ENCODE measurements around the gene LGR6. TPM values are rescaled to one million over a fixed set of nuclear protein-coding genes. Genes with fewer than 3 reads are reported as not detected.

LGR6 gene
- total and polyA plus RNA-seq, 10 of the 15 experiments (the other 5 are each of a cell fraction or from before 2014, with no cell fraction given), result not detected

DNA sequence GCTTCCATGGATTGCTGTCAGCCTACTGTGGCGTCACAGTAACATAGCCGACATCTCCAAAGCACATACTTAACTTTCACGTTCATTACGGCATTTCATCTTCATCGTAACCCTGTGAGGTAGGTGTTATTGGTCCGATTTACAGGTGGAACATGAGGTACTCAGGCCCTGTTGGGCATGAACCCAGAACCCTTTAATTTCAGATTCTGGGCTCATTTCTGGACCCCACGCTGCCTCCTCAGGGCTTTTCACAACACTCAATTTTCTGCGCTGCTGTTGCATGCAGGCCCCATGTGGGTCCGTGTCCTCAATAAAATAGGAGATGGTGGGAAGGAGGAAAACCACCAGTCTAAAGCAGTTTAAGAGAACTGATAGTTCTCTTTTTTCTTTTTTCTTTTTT is 108.6 kb downstream of the LGR6 start:
- ATAC-seq, result no peak
- DNase-seq (ENCODE audit: low read depth, low spot score), result no peak

More for the DNA sequence above, 108.6 kb downstream of the LGR6 start:
- in situ Hi-C loops (cut with MboI), result no loop called here
- no peaks in the 10 kb centered on the region for H3K4me1 ChIP-seq (ENCODE audit: control insufficient read depth, insufficient read depth, low read length)
- no peak overlapping the region for H2AFZ ChIP-seq (ENCODE audit: control insufficient read depth, low read depth, low read length)
- H4K20me1 ChIP-seq (ENCODE audit: control insufficient read depth, insufficient read depth), result no peaks in the 10 kb centered on the region
- no peak overlapping the region for H3K4me2 ChIP-seq (ENCODE audit: control insufficient read depth, insufficient read depth)
- no peak overlapping the region for H3K9ac ChIP-seq (ENCODE audit: control insufficient read depth, insufficient read depth, low read length)
- H3K4me3 ChIP-seq, result no peak overlapping the region
- TF ChIP-seq CREM (IDR thresholded peaks at IDR 0.05; ENCODE audit: low read depth) (no peak), BRCA1 (IDR thresholded peaks at IDR 0.05; ENCODE audit: low read depth, low read length) (no peak), LARP7 (IDR thresholded peaks at IDR 0.05) (no peak), ZNF384 (IDR thresholded peaks at IDR 0.05; ENCODE audit: borderline replicate concordance, low read depth, low read length) (no peak), USF1 (IDR thresholded peaks at IDR 0.05; ENCODE audit: borderline replicate concordance, extremely low read length, insufficient read depth, low read depth, low read length) (no peak), NFXL1 (IDR thresholded peaks at IDR 0.05; ENCODE audit: borderline replicate concordance) (no peak), SP1 (IDR thresholded peaks at IDR 0.05; ENCODE audit: low read depth, low read length) (no peak), POLR2A (IDR thresholded peaks at IDR 0.05; ENCODE audit: low read depth, low read length) (no peak), TCF12 (IDR thresholded peaks at IDR 0.05; ENCODE audit: low read depth, low read length) (no peak), ZZZ3 (IDR thresholded peaks at IDR 0.05; ENCODE audit: control insufficient read depth, insufficient read length, low read depth) (no peak)
- TF ChIP-seq, protein P1, sequence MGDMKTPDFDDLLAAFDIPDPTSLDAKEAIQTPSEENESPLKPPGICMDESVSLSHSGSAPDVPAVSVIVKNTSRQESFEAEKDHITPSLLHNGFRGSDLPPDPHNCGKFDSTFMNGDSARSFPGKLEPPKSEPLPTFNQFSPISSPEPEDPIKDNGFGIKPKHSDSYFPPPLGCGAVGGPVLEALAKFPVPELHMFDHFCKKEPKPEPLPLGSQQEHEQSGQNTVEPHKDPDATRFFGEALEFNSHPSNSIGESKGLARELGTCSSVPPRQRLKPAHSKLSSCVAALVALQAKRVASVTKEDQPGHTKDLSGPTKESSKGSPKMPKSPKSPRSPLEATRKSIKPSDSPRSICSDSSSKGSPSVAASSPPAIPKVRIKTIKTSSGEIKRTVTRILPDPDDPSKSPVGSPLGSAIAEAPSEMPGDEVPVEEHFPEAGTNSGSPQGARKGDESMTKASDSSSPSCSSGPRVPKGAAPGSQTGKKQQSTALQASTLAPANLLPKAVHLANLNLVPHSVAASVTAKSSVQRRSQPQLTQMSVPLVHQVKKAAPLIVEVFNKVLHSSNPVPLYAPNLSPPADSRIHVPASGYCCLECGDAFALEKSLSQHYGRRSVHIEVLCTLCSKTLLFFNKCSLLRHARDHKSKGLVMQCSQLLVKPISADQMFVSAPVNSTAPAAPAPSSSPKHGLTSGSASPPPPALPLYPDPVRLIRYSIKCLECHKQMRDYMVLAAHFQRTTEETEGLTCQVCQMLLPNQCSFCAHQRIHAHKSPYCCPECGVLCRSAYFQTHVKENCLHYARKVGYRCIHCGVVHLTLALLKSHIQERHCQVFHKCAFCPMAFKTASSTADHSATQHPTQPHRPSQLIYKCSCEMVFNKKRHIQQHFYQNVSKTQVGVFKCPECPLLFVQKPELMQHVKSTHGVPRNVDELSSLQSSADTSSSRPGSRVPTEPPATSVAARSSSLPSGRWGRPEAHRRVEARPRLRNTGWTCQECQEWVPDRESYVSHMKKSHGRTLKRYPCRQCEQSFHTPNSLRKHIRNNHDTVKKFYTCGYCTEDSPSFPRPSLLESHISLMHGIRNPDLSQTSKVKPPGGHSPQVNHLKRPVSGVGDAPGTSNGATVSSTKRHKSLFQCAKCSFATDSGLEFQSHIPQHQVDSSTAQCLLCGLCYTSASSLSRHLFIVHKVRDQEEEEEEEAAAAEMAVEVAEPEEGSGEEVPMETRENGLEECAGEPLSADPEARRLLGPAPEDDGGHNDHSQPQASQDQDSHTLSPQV (IDR thresholded peaks at IDR 0.05), result no peak
- TF ChIP-seq, protein P2, sequence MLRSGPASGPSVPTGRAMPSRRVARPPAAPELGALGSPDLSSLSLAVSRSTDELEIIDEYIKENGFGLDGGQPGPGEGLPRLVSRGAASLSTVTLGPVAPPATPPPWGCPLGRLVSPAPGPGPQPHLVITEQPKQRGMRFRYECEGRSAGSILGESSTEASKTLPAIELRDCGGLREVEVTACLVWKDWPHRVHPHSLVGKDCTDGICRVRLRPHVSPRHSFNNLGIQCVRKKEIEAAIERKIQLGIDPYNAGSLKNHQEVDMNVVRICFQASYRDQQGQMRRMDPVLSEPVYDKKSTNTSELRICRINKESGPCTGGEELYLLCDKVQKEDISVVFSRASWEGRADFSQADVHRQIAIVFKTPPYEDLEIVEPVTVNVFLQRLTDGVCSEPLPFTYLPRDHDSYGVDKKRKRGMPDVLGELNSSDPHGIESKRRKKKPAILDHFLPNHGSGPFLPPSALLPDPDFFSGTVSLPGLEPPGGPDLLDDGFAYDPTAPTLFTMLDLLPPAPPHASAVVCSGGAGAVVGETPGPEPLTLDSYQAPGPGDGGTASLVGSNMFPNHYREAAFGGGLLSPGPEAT (IDR thresholded peaks at IDR 0.05; ENCODE audit: low read depth), result no peak
- CTCF ChIA-PET, result interaction anchor here (0.8 to 2.8 kb wide), 2 partner anchors 13 to 109 kb away, joined by 3 to 21 read pairs; partner anchors contain the start of gene LGR6
- H3K79me2 ChIP-seq (ENCODE audit: control insufficient read depth, insufficient read depth, low read length), result no peaks in the 10 kb centered on the region
- intact Hi-C loops (cut with micrococcal nuclease; ENCODE audit: unreplicated experiment), result no loop called here
- no peaks in the 10 kb centered on the region for H3K36me3 ChIP-seq (ENCODE audit: control insufficient read depth in 2 of 2, insufficient read depth in 2 of 2, low read length in 1 of 2)
- SMC1A ChIA-PET (ENCODE audit: uncharacterized antibody, unreplicated experiment), result interaction anchor here (1.1 kb wide), 1 partner anchor 14 kb away, joined by 3 read pairs; no protein-coding TSS in a partner anchor
- POLR2A ChIA-PET, result no interaction called here
- H3K9me3 ChIP-seq (replicated peaks; ENCODE audit: control insufficient read depth, insufficient read depth, low read length), result no peaks in the 10 kb centered on the region
- BruUV-seq (replicated peaks), result no TSS peak
- peaks cover 0 to 2% of the 10 kb centered on the region in 2 experiments; a peak in 2 of 4 replicates for H3K27me3 ChIP-seq (replicated peaks in 1 of 2; ENCODE audit: control insufficient read depth in 2 of 2, insufficient read depth in 2 of 2, low read length in 1 of 2)
- no peak for FAIRE-seq
- WGBS (ENCODE audit: insufficient coverage, insufficient replicate concordance, low lambda C conversion rate, missing lambda C conversion rate), result 61% methylated on average over 9 of the region's 9 CpGs
- RAD21 ChIA-PET (ENCODE audit: unreplicated experiment), result no interaction called here
- H3K27ac ChIP-seq (ENCODE audit: control insufficient read depth, insufficient read depth), result no peak overlapping the region
